Measurements from ENCODE around the gene FAF1. TPM values are rescaled to one million over a fixed set of nuclear protein-coding genes. Genes with fewer than 3 reads are reported as not detected.
"Not testable (repeated sequence)": the region's sequence is repeated elsewhere in the genome, so short reads cannot be mapped to it uniquely, and the experiment has no call there.

FAF1 gene
- total RNA-seq, 1 donor from 2014 or later = 67.5 TPM

- intact Hi-C loops (cut with micrococcal nuclease) = no loop called here
These were observed 42.6 kb downstream of the FAF1 start for GRCh38 chr1:50917138-50918137.

- intact Hi-C loops (cut with micrococcal nuclease) = no loop called here
These were observed 44.4 kb downstream of the FAF1 start for GRCh38 chr1:50915621-50916020.

- intact Hi-C loops (cut with micrococcal nuclease) = no loop called here
These were observed 46.1 kb downstream of the FAF1 start for GRCh38 chr1:50913954-50914353.

- intact Hi-C loops (cut with micrococcal nuclease) = not testable (repeated sequence)
These were observed 49.7 kb downstream of the FAF1 start for GRCh38 chr1:50910356-50910755.

- intact Hi-C loops (cut with micrococcal nuclease) = not testable (repeated sequence)
These were observed 52.5 kb downstream of the FAF1 start for GRCh38 chr1:50907610-50908009.

GRCh38 chr1:50906050-50906449, 54.0 kb downstream of the FAF1 start:
- intact Hi-C loops (cut with micrococcal nuclease) = not testable (repeated sequence)

- intact Hi-C loops (cut with micrococcal nuclease) = no loop called here
These were observed 57.6 kb downstream of the FAF1 start for GRCh38 chr1:50902419-50902818.

GRCh38 chr1:50901872-50902271, 58.2 kb downstream of the FAF1 start:
- intact Hi-C loops (cut with micrococcal nuclease) = no loop called here

- intact Hi-C loops (cut with micrococcal nuclease) = no loop called here
These were observed 61.3 kb downstream of the FAF1 start for GRCh38 chr1:50898773-50899172.

GRCh38 chr1:50894340-50894739, 65.7 kb downstream of the FAF1 start:
- intact Hi-C loops (cut with micrococcal nuclease) = no loop called here

GRCh38 chr1:50893466-50893865, 66.6 kb downstream of the FAF1 start:
- intact Hi-C loops (cut with micrococcal nuclease) = no loop called here

GRCh38 chr1:50887555-50887954, 72.5 kb downstream of the FAF1 start:
- intact Hi-C loops (cut with micrococcal nuclease) = not testable (repeated sequence)

GRCh38 chr1:50880373-50880772, 79.7 kb downstream of the FAF1 start:
- intact Hi-C loops (cut with micrococcal nuclease) = no loop called here

GRCh38 chr1:50879137-50879536, 80.9 kb downstream of the FAF1 start:
- intact Hi-C loops (cut with micrococcal nuclease) = no loop called here

- intact Hi-C loops (cut with micrococcal nuclease) = no loop called here
These were observed 81.6 kb downstream of the FAF1 start for GRCh38 chr1:50878434-50878833.

- intact Hi-C loops (cut with micrococcal nuclease) = no loop called here
These were observed 82.4 kb downstream of the FAF1 start for GRCh38 chr1:50877641-50878040.

GRCh38 chr1:50873458-50874187, 86.4 kb downstream of the FAF1 start:
- intact Hi-C loops (cut with micrococcal nuclease) = loop anchor here (1.0 to 5.0 kb wide), 4 partner anchors 59 to 316 kb away; no protein-coding TSS in a partner anchor

- intact Hi-C loops (cut with micrococcal nuclease) = not testable (repeated sequence)
These were observed 95.2 kb downstream of the FAF1 start for GRCh38 chr1:50864845-50865244.

- intact Hi-C loops (cut with micrococcal nuclease) = no loop called here
These were observed 98.3 kb downstream of the FAF1 start for GRCh38 chr1:50861772-50862171.

- intact Hi-C loops (cut with micrococcal nuclease) = no loop called here
These were observed 99.4 kb downstream of the FAF1 start for GRCh38 chr1:50860702-50861101.

- intact Hi-C loops (cut with micrococcal nuclease) = no loop called here
These were observed 99.8 kb downstream of the FAF1 start for GRCh38 chr1:50860256-50860655.

- intact Hi-C loops (cut with micrococcal nuclease) = no loop called here
These were observed 100.4 kb downstream of the FAF1 start for GRCh38 chr1:50859657-50860056.
